Measurements from ENCODE around the gene ARHGDIB. TPM values are rescaled to one million over a fixed set of nuclear protein-coding genes. Genes with fewer than 3 reads are reported as not detected.

The ARHGDIB gene
- 10 to 100 TPM; 50.0 to 59.6 (median 55.9) TPM for polyA plus RNA-seq (ENCODE audit: insufficient read length in 4 of 4)

- DNase-seq (ENCODE audit: low read depth in 4 of 4, low spot score in 3 of 4) = no peak
Observed at GRCh38 chr12:14961466-14962152, at the start of gene ARHGDIB. Gene ARHGDIB (minus strand): TSS chr12:14961601. CDS start chr12:14950712, 10,889 bp downstream.

GRCh38 chr12:15011162-15011561, 49.8 kb upstream of the ARHGDIB start:
- DNase-seq (ENCODE audit: low read depth in 4 of 4, low spot score in 3 of 4) = no peak

GRCh38 chr12:15007551-15007950, 46.1 kb upstream of the ARHGDIB start:
- no peak for DNase-seq (ENCODE audit: low read depth in 4 of 4, low spot score in 3 of 4)

- DNase-seq (ENCODE audit: low read depth in 4 of 4, low spot score in 3 of 4) = no peak
Observed at GRCh38 chr12:15005064-15005463, 43.7 kb upstream of the ARHGDIB start.

- no peak for DNase-seq (ENCODE audit: low read depth in 4 of 4, low spot score in 3 of 4)
Observed at GRCh38 chr12:15004421-15004820, 43.0 kb upstream of the ARHGDIB start.

GRCh38 chr12:15001733-15002382, 40.5 kb upstream of the ARHGDIB start:
- no peak for DNase-seq (ENCODE audit: low read depth in 4 of 4, low spot score in 3 of 4)

- DNase-seq (ENCODE audit: low read depth in 4 of 4, low spot score in 3 of 4) = no peak
Observed at GRCh38 chr12:15000575-15000974, 39.2 kb upstream of the ARHGDIB start.

- DNase-seq (ENCODE audit: low read depth in 4 of 4, low spot score in 3 of 4) = no peak
Observed at GRCh38 chr12:14999695-15000365, 38.4 kb upstream of the ARHGDIB start.

GRCh38 chr12:14999021-14999694, 37.8 kb upstream of the ARHGDIB start:
- peak in 3 of 4 donors; percentile 36 to 63 (median 47) for DNase-seq (ENCODE audit: low read depth in 4 of 4, low spot score in 3 of 4)

- no peak for DNase-seq (ENCODE audit: low read depth in 4 of 4, low spot score in 3 of 4)
Observed at GRCh38 chr12:14997998-14998397, 36.6 kb upstream of the ARHGDIB start.

- peak; percentile 43 to 72 (median 48) for DNase-seq (ENCODE audit: low read depth in 4 of 4, low spot score in 3 of 4)
Observed at GRCh38 chr12:14995583-14996425, 34.4 kb upstream of the ARHGDIB start.

- DNase-seq (ENCODE audit: low read depth in 4 of 4, low spot score in 3 of 4) = no peak
Observed at GRCh38 chr12:14994610-14995009, 33.2 kb upstream of the ARHGDIB start.

- no peak for DNase-seq (ENCODE audit: low read depth in 4 of 4, low spot score in 3 of 4)
Observed at GRCh38 chr12:14993537-14994266, 32.3 kb upstream of the ARHGDIB start.

- DNase-seq (ENCODE audit: low read depth in 4 of 4, low spot score in 3 of 4) = no peak
Observed at GRCh38 chr12:14993117-14993516, 31.7 kb upstream of the ARHGDIB start.

GRCh38 chr12:14992673-14993072, 31.3 kb upstream of the ARHGDIB start:
- no peak for DNase-seq (ENCODE audit: low read depth in 4 of 4, low spot score in 3 of 4)

GRCh38 chr12:14991069-14991468, 29.7 kb upstream of the ARHGDIB start:
- no peak for DNase-seq (ENCODE audit: low read depth in 4 of 4, low spot score in 3 of 4)

- no peak for DNase-seq (ENCODE audit: low read depth in 4 of 4, low spot score in 3 of 4)
Observed at GRCh38 chr12:14989790-14990189, 28.4 kb upstream of the ARHGDIB start.

- DNase-seq (ENCODE audit: low read depth in 4 of 4, low spot score in 3 of 4) = no peak
Observed at GRCh38 chr12:14988035-14988434, 26.6 kb upstream of the ARHGDIB start.

- DNase-seq (ENCODE audit: low read depth in 4 of 4, low spot score in 3 of 4) = no peak
Observed at GRCh38 chr12:14986449-14986848, 25.0 kb upstream of the ARHGDIB start.

All from right renal pelvis (tissue), 4 donors.